Endothelial cell (in vitro differentiated cells): Measurements from ENCODE around the gene MXRA8. TPM values are rescaled to one million over a fixed set of nuclear protein-coding genes. Genes with fewer than 3 reads are reported as not detected.

Experiments
- DNase-seq: peaks from one replicate; pipeline ENCODE4 v3.0.0; 2021; ENCODE audit warnings: low spot score
- H3K27ac Mint-ChIP-seq: one replicate; pipeline ENCODE4 v1.8.0; 2021; ENCODE audit warnings: mixed read lengths, inconsistent platforms; ENCODE audit not compliant: unreplicated experiment
- H3K27me3 Mint-ChIP-seq: one replicate; pipeline ENCODE4 v1.8.0; 2021; ENCODE audit warnings: mild to moderate bottlenecking, moderate library complexity, mixed read lengths, inconsistent platforms; ENCODE audit not compliant: unreplicated experiment
- H3K36me3 Mint-ChIP-seq: one replicate; pipeline ENCODE4 v1.8.0; 2021; ENCODE audit warnings: mild to moderate bottlenecking, low read depth, mixed read lengths, inconsistent platforms; ENCODE audit not compliant: unreplicated experiment
- H3K4me1 Mint-ChIP-seq: one replicate; pipeline ENCODE4 v1.8.0; 2021; ENCODE audit warnings: mild to moderate bottlenecking, mixed read lengths, inconsistent platforms; ENCODE audit not compliant: unreplicated experiment
- H3K4me3 Mint-ChIP-seq: one replicate; pipeline ENCODE4 v1.8.0; 2021; ENCODE audit warnings: mild to moderate bottlenecking, mixed read lengths, inconsistent platforms; ENCODE audit not compliant: unreplicated experiment
- H3K9me3 Mint-ChIP-seq: one replicate; pipeline ENCODE4 v1.8.0; 2021; ENCODE audit warnings: mixed read lengths, inconsistent platforms; ENCODE audit not compliant: unreplicated experiment
- CTCF ChIP-seq: fragments of 200-600 bp; sonication (generic); IDR thresholded peaks from one replicate; pipeline ENCODE4 v1.5.0; 2021; ENCODE audit warnings: antibody characterized with exemption; ENCODE audit not compliant: unreplicated experiment
- total RNA-seq: library from RNA; stranded (reverse); fragmentation: NEBNext Ultra II Directional; extraction: Animal tissue kit (Norgen Biotek cat#: 25700); gene quantifications from one replicate; pipeline ENCODE4 v1.2.1, GENCODE V29; 2021; ENCODE audit not compliant: unreplicated experiment

The MXRA8 gene
- total RNA-seq, 1 donor from 2014 or later = 0.64 TPM

GRCh38 chr1:1325288-1326074 lies 32.9 kb downstream of the MXRA8 start:
- no peak for TF ChIP-seq CTCF
- H3K27me3 Mint-ChIP-seq = peaks cover 20% of the 10 kb centered on the region
- H3K4me3 Mint-ChIP-seq = peak overlapping the region; percentile 85
- peaks cover 14% of the 10 kb centered on the region for H3K36me3 Mint-ChIP-seq
- H3K4me1 Mint-ChIP-seq = peaks cover 16% of the 10 kb centered on the region
- no peak overlapping the region for H3K27ac Mint-ChIP-seq
- no peaks in the 10 kb centered on the region for H3K9me3 Mint-ChIP-seq
- DNase-seq = no peak

GRCh38 chr1:1324524-1325287 lies 33.6 kb downstream of the MXRA8 start, which contains the start of the genes CPTP and INTS11:
Gene CPTP (plus strand): TSS chr1:1324802. CDS start chr1:1326911, 2,109 bp downstream.
Gene INTS11 (minus strand): TSS chr1:1324660. CDS start chr1:1324608, 52 bp downstream.
- Mint-ChIP-seq H3K27ac (peak within 1 kb of the TSS; percentile 72), H3K36me3 (peaks cover 10% of the 10 kb centered on the region), H3K4me3 (peak within 1 kb of the TSS; percentile 94), H3K9me3 (no peaks in the 10 kb centered on the region), H3K4me1 (peaks cover 16% of the 10 kb centered on the region), H3K27me3 (peaks cover 17% of the 10 kb centered on the region)
- peak; percentile 95 for DNase-seq
- no peak for TF ChIP-seq CTCF

- Mint-ChIP-seq H3K9me3 (no peaks in the 10 kb centered on the region), H3K27ac (no peak overlapping the region), H3K4me3 (peak overlapping the region; percentile 89), H3K4me1 (peaks cover 16% of the 10 kb centered on the region), H3K27me3 (peaks cover 15% of the 10 kb centered on the region), H3K36me3 (peaks cover 10% of the 10 kb centered on the region)
- no peak for TF ChIP-seq CTCF
- no peak for DNase-seq
These were observed 34.3 kb downstream of the MXRA8 start for GRCh38 chr1:1324084-1324523.

GRCh38 chr1:1322952-1323351 lies 35.4 kb downstream of the MXRA8 start:
- Mint-ChIP-seq H3K36me3 (peaks cover 11% of the 10 kb centered on the region), H3K4me1 (peaks cover 16% of the 10 kb centered on the region), H3K27ac (no peak overlapping the region), H3K9me3 (no peaks in the 10 kb centered on the region), H3K27me3 (peaks cover 12% of the 10 kb centered on the region), H3K4me3 (peak overlapping the region; percentile 94)
- no peak for TF ChIP-seq CTCF
- DNase-seq = no peak
